ENCODE data around the gene AOAH.

The AOAH gene

GRCh38 chr7:36723951-36724664, at the start of gene AOAH:
Gene AOAH (minus strand): TSS chr7:36724494. CDS start chr7:36724148, 346 bp downstream.
- DNase-seq (ENCODE audit: low read depth in 2 of 2) = peak; percentile 46 to 53

- no peak for DNase-seq (ENCODE audit: low read depth in 2 of 2)
Observed at GRCh38 chr7:36766451-36766850, 42.2 kb upstream of the AOAH start.

GRCh38 chr7:36765605-36766004, 41.3 kb upstream of the AOAH start:
- no peak for DNase-seq (ENCODE audit: low read depth in 2 of 2)

- DNase-seq (ENCODE audit: low read depth in 2 of 2) = no peak
Observed at GRCh38 chr7:36764929-36765328, 40.6 kb upstream of the AOAH start.

- no peak for DNase-seq (ENCODE audit: low read depth in 2 of 2)
Observed at GRCh38 chr7:36763132-36763816, 39.0 kb upstream of the AOAH start.

GRCh38 chr7:36762394-36762793, 38.1 kb upstream of the AOAH start:
- no peak for DNase-seq (ENCODE audit: low read depth in 2 of 2)

- DNase-seq (ENCODE audit: low read depth in 2 of 2) = no peak
Observed at GRCh38 chr7:36761835-36762234, 37.5 kb upstream of the AOAH start.

GRCh38 chr7:36760856-36761762, 36.8 kb upstream of the AOAH start:
- DNase-seq (ENCODE audit: low read depth in 2 of 2) = no peak

- DNase-seq (ENCODE audit: low read depth in 2 of 2) = no peak
Observed at GRCh38 chr7:36758879-36759278, 34.6 kb upstream of the AOAH start.

- no peak for DNase-seq (ENCODE audit: low read depth in 2 of 2)
Observed at GRCh38 chr7:36755484-36755883, 31.2 kb upstream of the AOAH start.

- DNase-seq (ENCODE audit: low read depth in 2 of 2) = no peak
Observed at GRCh38 chr7:36752026-36752711, 27.9 kb upstream of the AOAH start.

GRCh38 chr7:36750451-36750850, 26.2 kb upstream of the AOAH start:
- DNase-seq (ENCODE audit: low read depth in 2 of 2) = no peak

GRCh38 chr7:36749282-36749960, 25.1 kb upstream of the AOAH start:
- no peak for DNase-seq (ENCODE audit: low read depth in 2 of 2)

GRCh38 chr7:36748017-36748487, 23.8 kb upstream of the AOAH start:
- DNase-seq (ENCODE audit: low read depth in 2 of 2) = no peak

GRCh38 chr7:36747280-36748016, 23.2 kb upstream of the AOAH start:
- no peak for DNase-seq (ENCODE audit: low read depth in 2 of 2)

GRCh38 chr7:36746347-36746746, 22.1 kb upstream of the AOAH start:
- no peak for DNase-seq (ENCODE audit: low read depth in 2 of 2)

GRCh38 chr7:36742911-36743775, 18.8 kb upstream of the AOAH start:
- no peak for DNase-seq (ENCODE audit: low read depth in 2 of 2)

GRCh38 chr7:36741866-36742265, 17.6 kb upstream of the AOAH start:
- DNase-seq (ENCODE audit: low read depth in 2 of 2) = no peak

- DNase-seq (ENCODE audit: low read depth in 2 of 2) = no peak
Observed at GRCh38 chr7:36739351-36739750, 15.1 kb upstream of the AOAH start.

- DNase-seq (ENCODE audit: low read depth in 2 of 2) = no peak
Observed at GRCh38 chr7:36736899-36737211, 12.6 kb upstream of the AOAH start.
